HG02571 (cell line): ENCODE results near the gene SMS.

ENCODE experiments used
- ATAC-seq: cut with Tn5 transposase; IDR thresholded peaks from one replicate; pipeline ENCODE4 v1.9.1; 2021; ENCODE audit warnings: mild to moderate bottlenecking, moderate library complexity; ENCODE audit not compliant: unreplicated experiment

The SMS gene

DNA sequence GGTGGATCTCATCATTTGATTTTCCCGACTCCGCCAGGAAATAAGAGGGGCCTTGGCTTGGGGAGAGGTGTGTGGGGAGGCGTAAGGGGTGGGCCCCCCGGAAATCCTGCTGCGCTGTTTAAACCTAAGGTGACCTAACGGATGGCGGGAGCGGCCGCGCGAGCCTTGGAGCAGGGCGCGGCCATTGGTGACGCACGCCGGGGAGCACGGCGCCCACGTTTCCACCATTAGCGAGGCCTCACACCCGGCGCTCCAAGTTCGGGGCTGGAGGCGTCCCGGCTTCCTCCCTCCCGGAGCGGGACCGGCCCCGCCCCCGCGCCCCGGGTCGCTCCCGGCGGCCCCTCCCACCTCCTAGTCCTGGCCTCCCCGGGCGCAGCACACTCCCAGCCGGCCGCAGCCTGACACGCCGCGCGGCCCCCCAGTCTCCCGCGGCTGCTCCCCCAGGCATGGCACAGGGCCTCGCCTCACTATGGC is at the start of gene SMS:
Gene SMS, plus strand, starts transcription at position 354 of the 474 bp plus-strand sequence. Its CDS starts 116 bp downstream, at position 470.
- ATAC-seq, result peak; percentile 55

DNA sequence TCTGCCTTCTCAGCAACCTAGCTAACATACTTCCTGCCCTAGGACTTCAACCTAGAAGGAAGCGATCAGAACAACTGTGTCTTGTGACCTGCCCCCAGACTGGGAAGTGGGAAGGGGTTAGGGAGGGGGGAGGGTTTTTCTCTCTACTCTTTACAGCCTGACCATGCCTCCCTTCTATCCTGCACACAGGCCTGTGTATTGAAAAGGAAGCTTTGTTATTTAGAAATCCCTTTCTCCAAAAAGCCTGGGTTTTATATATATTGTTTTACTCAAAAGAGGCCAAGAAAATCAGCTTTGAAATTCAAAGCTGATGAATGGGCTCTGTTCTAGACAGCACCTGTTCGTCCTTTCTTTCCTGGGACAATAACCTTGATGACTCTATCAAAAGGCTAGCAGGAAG is 35.2 kb upstream of the SMS start:
- ATAC-seq, result no peak

DNA sequence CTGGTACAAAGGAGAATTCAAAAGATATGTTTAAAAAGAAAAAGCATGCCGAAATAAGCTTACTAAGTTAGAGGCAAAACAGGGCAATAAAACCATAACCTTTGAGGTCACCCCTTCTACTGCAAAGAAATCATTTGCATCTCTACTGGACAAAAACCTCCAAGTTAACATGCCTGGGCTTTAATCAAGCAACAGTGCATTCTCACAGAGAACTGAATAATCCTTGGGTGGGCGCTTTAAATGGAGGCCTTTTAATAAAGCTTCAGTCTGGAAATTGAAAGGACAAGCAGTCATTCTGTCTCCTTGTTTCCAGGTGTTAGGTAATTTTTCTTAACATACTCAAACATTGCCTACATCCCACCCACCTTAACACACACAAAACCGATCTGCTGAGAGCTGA is 34.6 kb upstream of the SMS start:
- ATAC-seq, result no peak

DNA sequence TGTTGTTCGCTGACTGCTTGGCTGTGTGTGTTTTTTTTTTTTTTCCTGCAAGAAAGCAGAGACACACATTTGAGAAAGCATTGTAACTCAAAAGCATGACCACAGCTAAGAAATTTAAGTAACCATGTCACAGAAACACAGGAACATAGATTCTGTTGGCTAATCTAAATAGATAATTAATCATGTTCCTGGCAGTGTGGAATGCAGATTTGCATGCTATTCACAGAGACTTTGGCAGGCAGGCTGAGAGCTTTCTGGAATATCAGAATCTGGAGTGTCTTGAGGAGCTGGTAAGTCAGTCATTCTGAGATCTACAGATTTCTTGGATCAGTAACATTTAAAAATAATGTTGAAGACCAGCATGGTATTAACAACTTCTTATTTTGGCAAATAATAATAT is 33.2 kb upstream of the SMS start:
- ATAC-seq, result no peak

DNA sequence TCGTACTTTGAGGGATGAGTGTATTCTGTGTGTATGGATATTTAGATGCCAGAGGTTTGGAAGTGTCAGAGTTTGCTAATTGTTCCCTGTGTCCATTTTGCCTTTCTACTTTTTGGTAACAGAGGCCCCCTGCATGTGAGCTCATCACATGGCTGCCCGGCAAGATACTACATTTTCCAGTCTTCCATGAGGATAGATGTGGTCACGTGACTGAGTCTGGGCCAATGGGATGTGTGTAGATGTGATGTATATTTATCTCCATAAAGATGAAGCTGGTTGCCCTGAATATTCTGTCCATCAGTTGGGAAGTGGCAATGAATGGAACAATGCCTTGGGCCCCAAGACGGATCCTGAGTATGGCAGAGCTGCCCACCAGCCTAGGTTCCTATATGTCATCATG is 29.0 kb upstream of the SMS start:
- ATAC-seq, result no peak

DNA sequence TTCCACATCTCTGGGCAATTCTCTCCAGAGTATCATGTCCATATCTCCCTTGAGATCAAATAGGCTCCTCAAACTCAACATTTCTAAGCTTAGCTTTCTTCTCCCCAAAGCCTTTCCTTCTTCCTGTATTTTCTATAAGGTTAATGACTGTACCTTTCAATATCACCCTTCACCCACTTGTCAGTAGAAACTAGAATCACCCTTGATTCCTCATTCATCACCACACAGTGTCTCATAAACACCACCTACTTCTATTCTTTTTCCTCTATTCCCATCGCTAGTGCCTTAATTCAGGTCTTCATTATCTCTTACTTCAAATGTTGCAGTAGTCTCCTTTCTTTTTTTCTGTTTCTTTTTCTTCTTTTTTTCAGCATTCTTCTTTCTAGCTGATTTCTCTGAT is 28.3 kb upstream of the SMS start:
- ATAC-seq, result no peak

GRCh38 chrX:21912989-21913388 is 27.5 kb upstream of the SMS start:
- no peak for ATAC-seq

- no peak for ATAC-seq
Measured at GRCh38 chrX:21926116-21926515, 14.4 kb upstream of the SMS start.

DNA sequence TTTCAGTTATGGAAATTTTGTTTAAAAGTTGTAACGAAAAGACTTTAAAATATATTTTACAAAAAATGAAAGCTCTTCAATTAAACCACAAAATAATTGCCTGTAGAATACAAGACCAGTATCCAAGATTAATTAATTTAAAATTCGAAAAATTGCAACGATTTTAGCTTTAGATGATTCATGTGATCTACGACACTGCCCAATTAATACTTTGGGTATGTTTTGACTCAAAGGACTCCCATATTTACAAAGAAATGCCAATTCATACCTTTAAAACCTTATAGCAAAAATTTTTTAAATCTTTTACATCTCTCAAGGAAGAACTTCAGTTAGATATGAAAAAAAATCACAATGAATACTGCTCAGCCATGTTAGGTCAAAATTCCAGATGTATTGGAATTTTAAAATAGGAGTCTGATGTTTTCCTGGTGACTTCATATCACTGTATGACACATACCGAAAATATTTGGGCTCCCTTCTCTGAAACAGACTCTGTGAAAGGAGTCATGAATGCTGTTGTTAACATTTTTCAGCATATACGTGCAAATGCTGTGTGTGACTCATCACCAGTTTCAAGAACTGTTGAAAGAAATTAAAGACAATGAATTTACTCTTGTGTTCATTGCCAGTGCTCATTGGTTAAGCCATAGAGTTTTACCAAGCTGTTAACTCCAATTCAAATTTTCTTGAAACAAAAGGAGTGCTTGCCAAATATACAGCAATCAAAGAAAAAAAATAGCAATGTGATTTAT is 13.8 kb upstream of the SMS start:
- ATAC-seq, result no peak

DNA sequence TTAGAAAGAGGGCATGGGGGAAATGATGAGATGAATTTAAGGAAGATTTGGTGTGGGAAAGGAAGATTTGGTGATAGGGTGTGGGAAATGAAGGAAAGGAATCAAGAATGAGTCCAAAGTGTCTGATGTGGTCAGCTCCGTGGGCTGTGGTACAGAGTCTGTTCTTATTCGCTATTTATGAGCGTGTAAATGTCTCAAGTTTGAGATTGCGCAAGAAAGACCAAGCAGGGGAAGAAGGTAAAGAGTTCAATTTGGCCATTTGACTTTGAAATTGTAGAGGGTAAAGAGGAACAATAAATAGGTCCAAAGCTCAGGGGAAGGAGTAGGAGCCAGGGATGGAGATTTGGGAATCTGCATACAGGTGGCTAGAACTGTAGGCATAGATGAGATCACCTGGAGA is 11.3 kb upstream of the SMS start:
- no peak for ATAC-seq

- no peak for ATAC-seq
Measured at GRCh38 chrX:21930986-21931385, 9.5 kb upstream of the SMS start.

DNA sequence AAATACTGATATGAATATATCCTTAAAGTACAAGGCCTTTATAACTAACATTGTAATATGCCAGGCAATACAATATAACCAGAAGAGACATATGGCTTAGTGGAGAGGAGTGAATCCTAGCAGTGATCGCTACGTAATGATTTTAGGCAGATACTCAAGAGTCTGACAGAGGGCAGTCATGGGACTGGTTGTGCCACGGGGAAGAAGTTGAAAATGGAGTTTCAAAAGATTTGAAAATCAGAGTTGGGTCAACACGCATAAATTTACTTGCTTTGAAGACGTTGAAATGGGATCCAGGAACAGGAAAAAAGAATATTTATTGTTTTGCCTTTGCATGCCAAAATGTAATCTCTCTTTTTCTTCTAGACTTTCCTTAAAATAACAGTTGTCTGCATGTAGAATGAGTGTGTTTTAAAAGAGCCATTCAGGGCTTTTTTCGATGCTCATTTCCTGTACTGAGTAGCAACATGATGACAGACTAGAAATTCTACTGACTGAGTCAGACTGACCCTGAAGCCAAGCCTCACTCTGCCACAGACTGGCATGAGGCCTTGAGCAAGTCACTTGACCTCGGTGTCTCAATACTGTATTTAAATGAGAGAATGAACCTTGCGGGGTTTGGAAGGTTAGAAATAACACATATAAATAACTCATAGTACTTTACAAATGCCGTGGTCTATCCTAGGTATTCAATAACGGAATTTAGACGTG is 8.1 kb upstream of the SMS start:
- ATAC-seq, result no peak

DNA sequence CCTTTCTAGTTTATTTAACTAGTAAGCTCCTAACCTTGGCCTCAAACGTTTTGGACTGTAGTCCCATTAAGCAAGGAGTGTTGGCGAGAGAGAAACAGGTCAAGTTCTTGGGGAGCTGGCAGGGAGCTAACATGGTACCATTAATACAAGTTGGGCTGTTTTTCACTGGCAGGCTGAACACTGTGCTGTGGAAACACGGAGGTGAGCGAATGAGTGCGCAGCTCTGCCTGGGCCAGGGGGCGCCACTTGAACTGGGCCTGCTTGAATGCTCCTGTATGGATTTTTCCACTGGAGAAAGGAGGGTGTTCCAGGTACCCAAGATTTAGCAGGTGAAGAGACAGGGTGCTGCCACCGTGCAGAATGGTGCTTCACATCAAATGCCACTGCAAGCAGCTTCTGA is 7.4 kb upstream of the SMS start:
- no peak for ATAC-seq

- no peak for ATAC-seq
Measured at GRCh38 chrX:21934414-21934813, 6.1 kb upstream of the SMS start.

DNA sequence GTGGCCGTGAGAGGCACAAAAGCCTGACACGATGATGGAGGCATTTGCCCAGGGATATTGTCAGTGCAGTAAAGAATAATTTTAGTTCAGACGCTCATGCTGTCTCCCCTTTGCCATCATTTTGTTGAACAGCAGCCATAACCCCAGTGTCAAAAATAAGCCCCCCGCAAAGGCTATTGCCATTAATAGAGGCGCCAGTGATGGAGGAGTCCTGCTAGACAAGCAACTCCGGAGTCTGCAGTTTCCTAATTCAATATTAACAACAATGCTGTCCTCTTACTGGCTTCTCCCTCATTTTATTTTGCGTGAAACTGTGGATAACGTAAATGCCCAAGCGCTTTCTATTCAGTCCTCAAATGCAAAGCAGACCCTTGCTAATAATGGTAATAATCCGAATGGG is 603 bp upstream of the SMS start:
- no peak for ATAC-seq

GRCh38 chrX:21943460-21944135 is 3.1 kb downstream of the SMS start:
- no peak for ATAC-seq

GRCh38 chrX:21944136-21944615 is 3.7 kb downstream of the SMS start:
- no peak for ATAC-seq

GRCh38 chrX:21946925-21947641 is 6.6 kb downstream of the SMS start:
- ATAC-seq, result no peak

DNA sequence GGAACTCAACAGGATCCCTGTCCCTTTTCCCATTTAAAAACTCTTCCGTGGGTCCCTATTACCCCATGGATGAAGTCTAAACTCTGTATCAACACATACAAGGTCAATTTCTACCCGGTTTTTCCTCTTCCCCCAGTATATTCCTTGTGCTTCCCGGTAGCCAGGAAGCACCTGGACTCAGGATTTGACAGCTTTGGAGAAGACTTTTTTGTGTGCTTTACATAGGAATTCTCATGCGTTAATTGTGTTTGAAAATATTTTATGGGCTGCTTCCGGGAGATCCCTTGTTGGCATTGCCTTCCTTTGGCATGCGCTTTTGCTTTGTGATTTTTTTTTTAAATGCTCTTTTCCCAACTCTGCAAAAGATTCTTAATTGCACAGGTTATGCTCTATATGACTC is 7.2 kb downstream of the SMS start:
- no peak for ATAC-seq

- ATAC-seq, result no peak
Measured at GRCh38 chrX:21948897-21949578, 8.5 kb downstream of the SMS start.

DNA sequence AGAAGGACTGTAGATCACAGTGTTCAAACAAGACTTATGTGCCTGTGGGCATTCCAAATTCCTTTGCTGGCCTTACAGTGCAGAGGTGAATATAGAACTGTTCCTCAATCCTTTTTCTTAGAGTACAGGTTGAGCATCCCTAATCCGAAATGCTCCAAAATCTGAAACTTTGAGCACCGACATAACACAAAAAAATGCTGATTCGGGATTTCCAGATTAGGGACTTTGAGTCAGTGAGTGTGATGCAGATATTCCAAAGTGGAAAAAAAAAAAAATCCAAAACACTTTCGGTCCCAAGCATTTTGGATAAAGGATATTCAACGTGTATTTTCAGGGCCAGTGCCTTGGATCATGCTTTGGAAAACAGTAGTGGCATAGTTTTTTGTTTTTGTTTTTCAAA is 9.2 kb downstream of the SMS start:
- no peak for ATAC-seq
